Caco-2 (cell line): Measurements from ENCODE around the gene KRT15. TPM values are rescaled to one million over a fixed set of nuclear protein-coding genes. Genes with fewer than 3 reads are reported as not detected.

Experiments
- BruUV-seq: library from RNA; stranded (reverse); fragments of 400-500 nt; replicated peaks from 2 replicates; lab custom pipeline; 2021; lab: Mats Ljungman, UMichigan
- CTCF ChIA-PET: fragments of 300-600 bp; sonication (Branson Sonifier 250); formaldehyde crosslinking; loops from one replicate; lab custom pipeline; 2022; ENCODE audit warnings: antibody characterized with exemption; lab: Charles Lee
- POLR2A ChIA-PET: fragments of 300-600 bp; sonication (Branson Sonifier 250); formaldehyde crosslinking; loops from one replicate; lab custom pipeline; 2022; ENCODE audit warnings: antibody characterized with exemption; lab: Charles Lee
- DNase-seq, 2 experiments: peaks; one replicate each; pipeline versions ENCODE4 v3.0.0 to v3.0.0-alpha.2; 2020 to 2022
- H3K27me3 ChIP-seq: replicated peaks from 2 replicates; pipeline ENCODE4 v1.6.0; 2011; ENCODE audit warnings: low read length; ENCODE audit not compliant: control insufficient read depth, insufficient read depth
- H3K36me3 ChIP-seq: 2 replicates; pipeline ENCODE4 v1.5.1; 2011; ENCODE audit warnings: low read length; ENCODE audit not compliant: control insufficient read depth, insufficient read depth
- H3K4me1 ChIP-seq: fragments of 250-450 bp; sonication (Bioruptor Pico); 2 replicates; pipeline ENCODE4 v1.5.1; 2020; ENCODE audit warnings: mild to moderate bottlenecking
- H3K4me3 ChIP-seq: 2 replicates; pipeline ENCODE4 v1.5.1; 2011; ENCODE audit warnings: low read depth, mild to moderate bottlenecking, control low read depth, low read length
- H3K9me3 ChIP-seq: fragments of 250-450 bp; sonication (Bioruptor Pico); 2 replicates; pipeline ENCODE4 v1.5.1; 2020; ENCODE audit warnings: mild to moderate bottlenecking, moderate library complexity
- H3K27ac Mint-ChIP-seq: one replicate; pipeline ENCODE4 v1.8.0; 2022; ENCODE audit warnings: mixed read lengths; ENCODE audit not compliant: unreplicated experiment
- H3K27me3 Mint-ChIP-seq: one replicate; pipeline ENCODE4 v1.8.0; 2022; ENCODE audit warnings: mixed read lengths; ENCODE audit not compliant: insufficient read depth, unreplicated experiment
- H3K36me3 Mint-ChIP-seq: one replicate; pipeline ENCODE4 v1.8.0; 2022; ENCODE audit warnings: mild to moderate bottlenecking, mixed read lengths; ENCODE audit not compliant: insufficient read depth, unreplicated experiment
- H3K4me1 Mint-ChIP-seq: one replicate; pipeline ENCODE4 v1.8.0; 2022; ENCODE audit warnings: low read depth, mixed read lengths; ENCODE audit not compliant: unreplicated experiment
- H3K4me3 Mint-ChIP-seq: one replicate; pipeline ENCODE4 v1.8.0; 2022; ENCODE audit warnings: mild to moderate bottlenecking, moderate library complexity, mixed read lengths; ENCODE audit not compliant: unreplicated experiment
- H3K9me3 Mint-ChIP-seq: one replicate; pipeline ENCODE4 v1.8.0; 2022; ENCODE audit warnings: mixed read lengths; ENCODE audit not compliant: unreplicated experiment
- CTCF ChIP-seq, 2 experiments: fragments of 200-600 bp in 1 of 2; IDR thresholded peaks; 1 replicate in 1 of 2; 2 replicates in 1 of 2; pipeline versions ENCODE4 v1.5.1 to v1.8.0; 2011 to 2022; ENCODE audit warnings: antibody characterized with exemption in 1 of 2, control low read depth in 1 of 2, inconsistent platforms in 1 of 2, low read depth in 1 of 2, low read length in 1 of 2, mild to moderate bottlenecking in 1 of 2, moderate library complexity in 1 of 2; ENCODE audit not compliant: insufficient read depth in 1 of 2, severe bottlenecking in 1 of 2, unreplicated experiment in 1 of 2
- intact Hi-C: fragments of 100-400 bp; cut with micrococcal nuclease; formaldehyde crosslinking; loops from one replicate; pipeline ENCODE4 v1.10.0; 2022; ENCODE audit not compliant: unreplicated experiment
- total RNA-seq: library from RNA; stranded (reverse); gene quantifications from 2 replicates; pipeline ENCODE4 v1.2.3, GENCODE V29; 2022

The KRT15 gene
- total RNA-seq, 1 experiment from 2014 or later = 5.3 TPM

GRCh38 chr17:41486809-41487530 lies 31.7 kb downstream of the KRT15 start:
- Histone ChIP-seq H3K27me3 (no peaks in the 10 kb centered on the region), H3K4me3 (no peak overlapping the region), H3K36me3 (no peaks in the 10 kb centered on the region), H3K9me3 (no peaks in the 10 kb centered on the region), H3K4me1 (peaks cover 16% of the 10 kb centered on the region)
- TF ChIP-seq CTCF (IDR thresholded peaks at IDR 0.05; ENCODE audit: insufficient read depth in 1 of 2, low read depth in 1 of 2, low read length in 1 of 2, severe bottlenecking in 1 of 2, unreplicated experiment in 1 of 2) = peak in 1 of 2 experiments; percentile 38
- BruUV-seq = no TSS peak
- DNase-seq = peak in 1 of 2 experiments; percentile 58
- ChIA-PET POLR2A (no interaction called here), CTCF (no interaction called here)
- H3K4me3 Mint-ChIP-seq = no peak overlapping the region
- intact Hi-C loops = no loop called here
- H3K4me1 Mint-ChIP-seq = peaks cover 11% of the 10 kb centered on the region
- no peaks in the 10 kb centered on the region for H3K36me3 Mint-ChIP-seq
- H3K27ac Mint-ChIP-seq = no peak overlapping the region
- H3K27me3 Mint-ChIP-seq = no peaks in the 10 kb centered on the region
- H3K9me3 Mint-ChIP-seq = no peaks in the 10 kb centered on the region

GRCh38 chr17:41486316-41486715 lies 32.4 kb downstream of the KRT15 start:
- CTCF ChIA-PET = no interaction called here
- no peaks in the 10 kb centered on the region for H3K9me3 ChIP-seq
- Mint-ChIP-seq H3K4me3 (no peak overlapping the region), H3K27me3 (no peaks in the 10 kb centered on the region), H3K9me3 (no peaks in the 10 kb centered on the region), H3K4me1 (peaks cover 11% of the 10 kb centered on the region), H3K27ac (no peak overlapping the region), H3K36me3 (no peaks in the 10 kb centered on the region)
- intact Hi-C loops = no loop called here
- peaks cover 16% of the 10 kb centered on the region for H3K4me1 ChIP-seq
- TF ChIP-seq CTCF (IDR thresholded peaks at IDR 0.05; ENCODE audit: insufficient read depth in 1 of 2, low read depth in 1 of 2, low read length in 1 of 2, severe bottlenecking in 1 of 2, unreplicated experiment in 1 of 2) = no peak
- POLR2A ChIA-PET = no interaction called here
- H3K4me3 ChIP-seq = no peak overlapping the region
- H3K27me3 ChIP-seq = no peaks in the 10 kb centered on the region
- DNase-seq = no peak
- BruUV-seq = no TSS peak
- no peaks in the 10 kb centered on the region for H3K36me3 ChIP-seq

- no peaks in the 10 kb centered on the region for H3K9me3 ChIP-seq
- Mint-ChIP-seq H3K4me1 (peaks cover 11% of the 10 kb centered on the region), H3K4me3 (no peak overlapping the region), H3K9me3 (no peaks in the 10 kb centered on the region), H3K36me3 (no peaks in the 10 kb centered on the region), H3K27ac (no peak overlapping the region), H3K27me3 (no peaks in the 10 kb centered on the region)
- no peaks in the 10 kb centered on the region for H3K36me3 ChIP-seq
- ChIA-PET POLR2A (no interaction called here), CTCF (interaction anchor here (0.6 to 1.5 kb wide), 2 partner anchors 64 to 163 kb away, joined by 3 to 4 read pairs; no protein-coding TSS in a partner anchor)
- no peak for DNase-seq
- no peak overlapping the region for H3K4me3 ChIP-seq
- BruUV-seq = no TSS peak
- TF ChIP-seq CTCF (IDR thresholded peaks at IDR 0.05; ENCODE audit: insufficient read depth in 1 of 2, low read depth in 1 of 2, low read length in 1 of 2, severe bottlenecking in 1 of 2, unreplicated experiment in 1 of 2) = no peak
- intact Hi-C loops = loop anchor here (5.0 kb wide), 1 partner anchor 68 kb away; no protein-coding TSS in a partner anchor
- no peaks in the 10 kb centered on the region for H3K27me3 ChIP-seq
- H3K4me1 ChIP-seq = peaks cover 16% of the 10 kb centered on the region
These were observed 33.5 kb downstream of the KRT15 start for GRCh38 chr17:41484920-41485904.
